Common myeloid progenitor, CD34-positive (primary cell): ENCODE data around the gene ZFAND3.

Source experiments
- CTCF ChIA-PET: fragments of 350-600 bp; sonication (Branson Sonifier 250); formaldehyde crosslinking; loops from one replicate; lab custom pipeline; 2021; ENCODE audit warnings: antibody characterized with exemption; lab: Charles Lee
- POLR2A ChIA-PET: fragments of 350-600 bp; sonication (Branson Sonifier 250); formaldehyde crosslinking; loops from one replicate; lab custom pipeline; 2021; ENCODE audit warnings: antibody characterized with exemption; lab: Charles Lee
- DNase-seq, 3 donors: peaks; one replicate each; pipeline versions ENCODE4 v3.0.0 to v3.0.0-alpha.2; 2013
- H3K27ac ChIP-seq, 2 experiments: 1 replicate in 1 of 2; 2 replicates in 1 of 2; pipeline ENCODE4 v1.7.0; 2013; ENCODE audit warnings: inconsistent platforms in 2 of 2, low read length in 2 of 2, mild to moderate bottlenecking in 2 of 2, low read depth in 1 of 2, moderate library complexity in 1 of 2; ENCODE audit not compliant: severe bottlenecking in 2 of 2, insufficient read depth in 1 of 2, poor library complexity in 1 of 2
- H3K27me3 ChIP-seq, 5 experiments: replicated peaks in 2 of 5; 1 replicate in 3 of 5; 2 replicates in 2 of 5; pipeline versions ENCODE4 v1.6.1 to v1.7.0; 2013; ENCODE audit warnings: low read length in 4 of 5, mild to moderate bottlenecking in 2 of 5, moderate library complexity in 2 of 5, inconsistent platforms in 1 of 5; ENCODE audit not compliant: insufficient read depth in 5 of 5, control insufficient read depth in 4 of 5
- H3K36me3 ChIP-seq, 4 experiments: 1 replicate in 2 of 4; 2 replicates in 2 of 4; pipeline versions ENCODE4 v1.6.1 to v1.7.0; 2013; ENCODE audit warnings: low read length in 3 of 4, control low read depth in 1 of 4, mild to moderate bottlenecking in 1 of 4; ENCODE audit not compliant: control insufficient read depth in 4 of 4, insufficient read depth in 4 of 4
- H3K4me1 ChIP-seq, 4 experiments: 1 replicate in 3 of 4; 2 replicates in 1 of 4; pipeline versions ENCODE4 v1.6.1 to v1.7.1; 2013; ENCODE audit warnings: low read length in 3 of 4, mild to moderate bottlenecking in 3 of 4, control low read depth in 1 of 4, inconsistent platforms in 1 of 4, moderate library complexity in 1 of 4; ENCODE audit not compliant: control insufficient read depth in 4 of 4, insufficient read depth in 4 of 4; ENCODE audit errors: control extremely low read depth in 1 of 4
- H3K4me3 ChIP-seq, 7 experiments: 1 replicate in 4 of 7; 2 replicates in 3 of 7; pipeline versions ENCODE4 v1.5.1 to v1.7.0; 2013; ENCODE audit warnings: mild to moderate bottlenecking in 7 of 7, low read length in 6 of 7, moderate library complexity in 6 of 7, inconsistent platforms in 2 of 7, low read depth in 2 of 7, control low read depth in 1 of 7; ENCODE audit not compliant: insufficient read depth in 4 of 7, control insufficient read depth in 1 of 7; ENCODE audit errors: extremely low read depth in 1 of 7
- H3K9me3 ChIP-seq, 5 experiments: 1 replicate in 4 of 5; 2 replicates in 1 of 5; pipeline versions ENCODE4 v1.6.1 to v1.7.1; 2013; ENCODE audit warnings: low read length in 4 of 5, mild to moderate bottlenecking in 2 of 5, inconsistent platforms in 1 of 5, low read depth in 1 of 5, moderate library complexity in 1 of 5; ENCODE audit not compliant: control insufficient read depth in 4 of 5, insufficient read depth in 2 of 5; ENCODE audit errors: control extremely low read depth in 1 of 5
- WGBS: methylation state at CpG from one replicate; pipeline ENCODE4 v1.1.5; 2013; ENCODE audit not compliant: insufficient coverage; 5-methylcytosine and 5-hydroxymethylcytosine counted together

Gene ZFAND3

DNA sequence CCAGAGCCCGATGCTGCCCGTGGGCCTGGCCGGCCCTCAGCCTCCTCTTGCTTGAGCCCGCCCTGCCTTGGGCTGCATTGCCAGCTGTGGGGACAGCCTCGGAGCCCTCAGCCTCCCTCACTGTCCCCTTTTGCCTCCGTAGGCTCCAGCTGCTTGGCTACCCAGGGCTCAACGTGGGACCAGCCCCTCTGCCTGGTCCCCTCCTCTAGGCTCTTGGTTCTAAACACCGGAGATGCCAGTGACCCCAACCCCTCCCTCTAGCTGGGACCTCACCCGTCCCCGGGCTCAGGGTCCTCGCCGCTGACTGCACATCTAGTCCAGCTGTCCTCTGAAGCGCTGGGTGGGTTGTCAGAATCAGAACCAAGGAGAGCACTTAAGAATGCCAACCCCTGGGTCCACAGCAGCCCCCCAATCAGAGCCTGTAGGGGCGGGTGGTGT lies 345.2 kb downstream of the ZFAND3 start:
- H3K4me1 ChIP-seq: no peaks in the 10 kb centered on the region
- H3K27ac ChIP-seq: no peak overlapping the region
- H3K4me3 ChIP-seq: no peak overlapping the region
- CTCF ChIA-PET: interaction anchor here (0.8 kb wide), 1 partner anchor 15 kb away, joined by 3 read pairs; no protein-coding TSS in a partner anchor
- H3K27me3 ChIP-seq: no peaks in the 10 kb centered on the region
- DNase-seq: no peak
- POLR2A ChIA-PET: no interaction called here
- peaks cover 0 to 5% (median 0%) of the 10 kb centered on the region in 4 experiments for H3K36me3 ChIP-seq
- WGBS: 95% methylated on average over 8 of the region's 14 CpGs
- H3K9me3 ChIP-seq: no peaks in the 10 kb centered on the region

DNA sequence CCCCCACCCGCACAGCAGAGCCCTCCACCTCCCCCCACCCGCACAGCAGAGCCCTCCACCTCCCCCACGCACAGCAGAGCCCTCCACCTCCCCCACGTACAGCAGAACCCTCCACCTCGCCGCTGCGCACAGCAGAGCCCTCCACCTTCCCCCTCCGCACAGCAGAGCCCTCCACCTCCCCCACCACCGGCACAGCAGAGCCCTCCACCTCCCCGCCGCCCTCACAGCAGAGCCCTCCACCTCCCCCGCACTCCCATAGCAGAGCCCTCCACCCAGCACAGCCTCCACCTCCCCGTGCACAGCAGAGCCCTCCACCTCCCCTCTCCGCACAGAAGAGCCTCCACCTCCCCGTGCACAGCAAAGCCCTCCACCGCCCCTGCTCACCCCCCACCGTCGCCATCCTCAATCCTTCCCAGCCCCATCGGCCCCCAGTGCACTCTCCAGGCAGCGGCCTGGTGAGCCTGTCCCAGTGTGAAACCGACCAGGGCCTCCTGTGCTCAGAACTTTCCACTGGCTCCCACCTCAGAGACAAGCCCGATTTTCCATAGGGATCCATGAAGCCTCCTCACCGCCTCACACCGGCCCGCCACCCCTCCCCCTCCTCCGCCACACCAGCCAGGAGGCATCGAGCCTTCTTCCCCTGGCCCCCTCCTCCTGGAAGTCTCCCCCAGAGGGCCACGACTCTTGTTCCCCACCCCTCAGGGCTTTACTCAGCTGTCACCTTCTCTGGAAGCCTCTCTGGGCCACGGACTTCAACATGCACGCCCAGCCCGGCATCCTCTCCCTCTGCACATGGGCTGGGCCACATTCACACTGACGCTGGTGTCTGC lies 347.1 kb downstream of the ZFAND3 start:
- Histone ChIP-seq H3K36me3 (no peaks in the 10 kb centered on the region), H3K9me3 (no peaks in the 10 kb centered on the region), H3K27me3 (no peaks in the 10 kb centered on the region), H3K27ac (no peak overlapping the region), H3K4me3 (no peak overlapping the region), H3K4me1 (no peaks in the 10 kb centered on the region)
- CTCF ChIA-PET: no interaction called here
- POLR2A ChIA-PET: no interaction called here
- DNase-seq: no peak
- 81% methylated on average over 6 of the region's 32 CpGs for WGBS

DNA sequence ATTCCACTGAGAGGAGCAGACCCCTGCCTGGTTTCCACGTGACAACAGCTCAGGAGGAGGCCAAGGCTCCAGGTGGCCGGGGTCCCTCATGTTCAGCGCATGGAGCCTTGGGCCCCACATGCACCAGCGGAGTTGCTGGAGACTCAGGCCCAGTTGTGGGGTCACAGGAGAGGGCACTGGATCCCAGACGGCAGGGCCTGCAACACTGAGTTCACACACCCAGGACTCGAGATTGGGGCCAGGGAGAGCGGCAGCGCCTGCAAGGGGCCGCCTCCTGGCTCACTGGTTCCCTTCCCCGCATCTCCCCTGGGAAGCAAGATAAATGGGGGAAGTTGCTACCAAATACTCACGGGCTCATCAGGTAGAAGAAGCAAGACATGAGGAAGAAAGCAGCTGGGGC lies 348.1 kb downstream of the ZFAND3 start:
- Histone ChIP-seq H3K36me3 (no peaks in the 10 kb centered on the region), H3K9me3 (no peaks in the 10 kb centered on the region), H3K4me3 (no peak overlapping the region), H3K27me3 (no peaks in the 10 kb centered on the region), H3K4me1 (no peaks in the 10 kb centered on the region), H3K27ac (no peak overlapping the region)
- ChIA-PET POLR2A (no interaction called here), CTCF (no interaction called here)
- DNase-seq: no peak
- 95% methylated on average over 11 of the region's 11 CpGs for WGBS

DNA sequence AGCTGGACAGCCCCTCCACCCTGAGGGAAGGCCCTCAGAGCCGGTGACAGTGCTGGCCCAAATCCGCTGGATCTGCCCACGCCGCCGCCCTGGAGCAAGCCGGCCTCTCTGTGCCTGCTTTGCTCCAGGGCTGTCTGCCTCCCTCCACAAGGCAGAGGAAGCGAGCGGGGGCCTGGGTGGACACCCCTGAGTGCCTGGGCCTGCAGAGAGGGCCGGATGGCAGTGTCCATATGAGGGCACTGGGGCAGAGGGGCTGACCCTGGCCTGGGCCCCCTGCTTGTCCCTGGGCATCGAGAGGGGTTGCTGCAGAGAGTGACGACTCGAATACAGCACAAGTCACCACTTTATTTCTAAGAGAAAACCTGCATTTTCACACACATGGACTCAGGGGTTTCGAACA lies 348.6 kb downstream of the ZFAND3 start:
- peaks cover 0 to 2% (median 0%) of the 10 kb centered on the region in 4 experiments for H3K36me3 ChIP-seq
- no peaks in the 10 kb centered on the region for H3K4me1 ChIP-seq
- DNase-seq: no peak
- H3K9me3 ChIP-seq: no peaks in the 10 kb centered on the region
- no peak overlapping the region for H3K27ac ChIP-seq
- CTCF ChIA-PET: no interaction called here
- POLR2A ChIA-PET: no interaction called here
- H3K27me3 ChIP-seq: no peaks in the 10 kb centered on the region
- WGBS: 98% methylated on average over 13 of the region's 13 CpGs
- no peak overlapping the region for H3K4me3 ChIP-seq

- POLR2A ChIA-PET: interaction anchor here (0.6 kb wide), 1 partner anchor 245 kb away, joined by 4 read pairs; no protein-coding TSS in a partner anchor
- H3K9me3 ChIP-seq: no peaks in the 10 kb centered on the region
- no peak overlapping the region for H3K4me3 ChIP-seq
- H3K27ac ChIP-seq: no peak overlapping the region
- H3K4me1 ChIP-seq: no peaks in the 10 kb centered on the region
- no peak for DNase-seq
- peaks cover 0 to 4% (median 2%) of the 10 kb centered on the region in 4 experiments for H3K36me3 ChIP-seq
- no peaks in the 10 kb centered on the region for H3K27me3 ChIP-seq
- WGBS: 96% methylated on average over 6 of the region's 8 CpGs
- CTCF ChIA-PET: no interaction called here
Measured at GRCh38 chr6:38168699-38169098, 349.2 kb downstream of the ZFAND3 start.

DNA sequence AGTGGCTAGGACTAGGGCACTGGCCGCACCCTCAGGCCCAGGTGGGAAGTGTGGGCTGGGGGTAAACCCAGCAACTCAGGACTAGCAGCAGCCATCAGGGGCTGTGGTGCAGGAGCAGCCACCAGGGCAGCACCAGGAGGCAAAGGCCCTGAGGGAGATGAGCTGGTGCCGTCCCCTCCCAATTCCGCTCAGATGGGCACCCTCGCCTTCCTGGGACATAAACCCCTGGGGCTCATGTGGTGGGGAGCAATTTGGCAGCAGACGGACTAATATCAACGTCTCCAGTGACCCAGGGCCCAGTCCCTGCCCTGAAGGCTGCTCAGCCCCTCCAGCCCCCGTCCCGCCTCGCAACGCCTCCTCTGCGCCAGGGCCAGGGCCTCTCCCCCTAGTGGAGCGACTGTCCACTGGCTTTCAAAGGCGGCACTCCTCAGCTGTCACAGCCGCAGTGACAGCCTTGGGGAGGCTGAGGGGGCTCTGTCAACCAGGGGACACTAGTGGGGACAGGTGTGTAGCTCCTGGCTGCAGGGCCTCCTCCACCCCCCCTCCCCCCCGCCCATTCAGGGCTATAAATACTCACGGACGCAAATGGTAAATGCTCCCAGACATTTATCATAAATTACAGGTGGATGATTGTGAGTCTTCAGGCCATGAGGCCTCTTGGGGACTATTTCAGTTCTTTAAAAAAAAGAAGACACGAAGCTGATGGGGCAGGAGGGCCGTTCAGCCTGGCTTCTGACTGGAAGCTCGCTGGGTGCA lies 349.9 kb downstream of the ZFAND3 start:
- Histone ChIP-seq H3K27ac (no peak overlapping the region), H3K9me3 (no peaks in the 10 kb centered on the region), H3K4me1 (no peaks in the 10 kb centered on the region), H3K4me3 (no peak overlapping the region), H3K36me3 (peaks cover 1 to 8% (median 2%) of the 10 kb centered on the region in 4 experiments), H3K27me3 (no peaks in the 10 kb centered on the region)
- 88% methylated on average over 10 of the region's 20 CpGs for WGBS
- DNase-seq: no peak
- ChIA-PET POLR2A (interaction anchor here (0.6 kb wide), 1 partner anchor 246 kb away, joined by 4 read pairs; no protein-coding TSS in a partner anchor), CTCF (no interaction called here)
